Measurements from ENCODE around the gene ABCB9.
"Not testable (repeated sequence)": the region's sequence is repeated elsewhere in the genome, so short reads cannot be mapped to it uniquely, and the experiment has no call there.

Gene ABCB9

DNA sequence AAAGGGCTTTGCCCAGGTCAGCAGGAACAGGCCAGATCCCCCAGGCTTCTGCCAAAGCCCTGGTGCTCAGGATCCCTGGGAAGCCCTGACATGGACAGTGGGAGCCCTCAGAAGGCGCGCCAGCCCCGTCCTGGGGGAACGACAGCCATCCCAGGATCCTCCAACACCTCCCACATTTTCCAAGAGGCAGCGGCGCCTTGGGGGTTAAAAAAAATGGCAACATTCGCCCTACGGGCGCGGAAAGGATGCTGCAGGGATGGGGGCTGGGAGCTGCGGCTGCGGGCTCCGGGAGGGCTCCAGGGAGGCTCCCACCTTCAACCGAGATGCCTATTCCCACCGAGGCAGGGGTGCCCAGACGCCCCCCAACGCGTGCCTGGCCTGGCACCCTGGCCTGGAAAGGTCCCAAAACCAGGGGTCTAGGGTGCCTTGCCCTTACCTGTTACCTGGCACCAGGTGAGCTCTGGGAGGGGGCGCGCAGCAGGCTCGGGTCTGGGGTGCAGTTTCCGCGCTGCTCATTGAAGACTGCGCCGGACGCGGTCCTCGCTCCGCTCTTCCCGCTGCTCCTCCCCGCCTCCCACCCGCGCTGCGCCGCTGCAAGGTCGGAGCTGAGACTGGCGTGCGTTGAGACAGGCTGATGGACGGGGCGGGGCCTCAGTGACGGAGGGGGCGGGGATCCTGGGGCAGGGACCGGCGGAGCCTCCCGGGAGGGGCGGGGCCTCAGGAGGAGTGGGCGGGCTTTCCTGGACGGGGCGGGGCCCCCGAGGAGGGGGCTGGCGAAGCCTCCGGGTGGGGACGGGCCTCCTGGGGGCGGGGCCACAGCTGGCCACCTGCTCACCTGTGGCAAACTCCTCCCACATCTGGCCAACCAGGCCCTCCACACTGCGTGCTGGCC, at the start of gene ABCB9:
Gene ABCB9 (minus strand): TSS at position 613 of the 892 bp plus-strand sequence. CDS start 6,228 bp downstream, outside the sequence.
- DNase-seq (ENCODE audit: insufficient read length, low spot score) (peak; percentile 96), FAIRE-seq (no peak)
- TF ChIP-seq, protein P1, sequence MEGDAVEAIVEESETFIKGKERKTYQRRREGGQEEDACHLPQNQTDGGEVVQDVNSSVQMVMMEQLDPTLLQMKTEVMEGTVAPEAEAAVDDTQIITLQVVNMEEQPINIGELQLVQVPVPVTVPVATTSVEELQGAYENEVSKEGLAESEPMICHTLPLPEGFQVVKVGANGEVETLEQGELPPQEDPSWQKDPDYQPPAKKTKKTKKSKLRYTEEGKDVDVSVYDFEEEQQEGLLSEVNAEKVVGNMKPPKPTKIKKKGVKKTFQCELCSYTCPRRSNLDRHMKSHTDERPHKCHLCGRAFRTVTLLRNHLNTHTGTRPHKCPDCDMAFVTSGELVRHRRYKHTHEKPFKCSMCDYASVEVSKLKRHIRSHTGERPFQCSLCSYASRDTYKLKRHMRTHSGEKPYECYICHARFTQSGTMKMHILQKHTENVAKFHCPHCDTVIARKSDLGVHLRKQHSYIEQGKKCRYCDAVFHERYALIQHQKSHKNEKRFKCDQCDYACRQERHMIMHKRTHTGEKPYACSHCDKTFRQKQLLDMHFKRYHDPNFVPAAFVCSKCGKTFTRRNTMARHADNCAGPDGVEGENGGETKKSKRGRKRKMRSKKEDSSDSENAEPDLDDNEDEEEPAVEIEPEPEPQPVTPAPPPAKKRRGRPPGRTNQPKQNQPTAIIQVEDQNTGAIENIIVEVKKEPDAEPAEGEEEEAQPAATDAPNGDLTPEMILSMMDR (IDR thresholded peaks at IDR 0.05; ENCODE audit: insufficient read depth, missing control alignments), result no peak

DNA sequence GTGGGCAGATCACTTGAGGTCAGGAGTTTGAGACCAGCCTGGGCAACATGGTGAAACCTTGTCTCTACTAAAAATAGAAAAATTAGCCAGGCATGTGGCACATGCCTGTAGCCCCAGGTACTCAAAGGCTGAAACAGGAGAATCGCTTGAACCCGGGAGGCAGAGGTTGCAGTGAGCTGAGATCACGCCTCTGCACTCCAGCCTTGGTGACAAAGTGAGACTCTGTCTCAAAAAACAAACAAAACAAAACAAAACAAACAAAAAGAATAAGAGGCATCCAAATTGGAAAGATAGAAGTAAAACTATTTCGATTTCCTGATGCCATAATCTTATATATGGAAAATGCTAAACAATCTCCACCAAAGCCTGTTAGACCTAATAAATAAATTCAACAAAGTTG, 48.2 kb upstream of the ABCB9 start:
- not testable (repeated sequence) for DNase-seq (ENCODE audit: insufficient read length, low spot score); FAIRE-seq

DNA sequence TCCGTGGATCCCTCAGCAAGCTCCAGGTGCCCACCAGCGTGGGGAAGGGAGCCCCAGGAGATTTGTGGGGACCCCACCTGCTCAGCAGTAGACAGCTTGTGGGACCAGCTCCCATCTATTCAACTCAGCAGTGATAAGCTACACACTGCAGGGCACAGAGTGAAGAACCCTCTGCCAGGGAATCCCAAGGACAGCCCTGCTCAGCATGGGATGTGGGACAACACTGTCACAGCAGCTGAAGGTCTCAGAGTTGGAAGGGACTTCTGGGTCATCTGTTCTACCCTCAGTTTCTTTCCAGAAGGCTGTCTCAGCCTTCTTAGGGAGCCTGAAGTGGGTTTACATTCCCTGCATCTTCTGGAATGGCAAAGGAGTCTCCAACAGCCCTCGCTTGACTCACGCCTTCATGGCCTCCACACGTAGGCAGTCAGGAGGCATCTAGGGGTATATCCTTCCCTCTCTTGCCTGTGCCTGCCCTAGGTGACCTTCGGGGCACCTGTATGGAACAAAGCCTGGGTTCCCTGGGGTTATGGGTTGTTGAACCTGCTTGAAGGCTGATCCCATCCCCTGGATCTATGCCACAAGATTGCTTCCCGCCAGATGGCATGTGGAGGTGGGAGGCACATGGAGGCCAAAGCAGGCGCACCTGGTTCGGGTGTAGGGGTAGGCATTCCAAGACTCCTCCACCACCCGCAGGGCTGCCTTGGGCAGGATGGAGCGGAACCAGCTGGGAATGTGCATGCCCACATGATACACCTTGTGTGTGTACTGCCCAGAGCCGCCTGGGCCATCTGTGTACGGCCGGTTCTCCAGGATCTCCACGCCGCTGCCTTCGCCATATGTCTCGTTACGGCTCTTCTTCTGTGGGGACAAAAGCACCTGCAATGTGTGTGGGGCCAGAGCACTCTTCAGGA, 47.2 kb upstream of the ABCB9 start:
- TF ChIP-seq, protein P1 (IDR thresholded peaks at IDR 0.05; ENCODE audit: insufficient read depth, missing control alignments), result no peak
- DNase-seq (ENCODE audit: insufficient read length, low spot score) (no peak), FAIRE-seq (no peak)

DNA sequence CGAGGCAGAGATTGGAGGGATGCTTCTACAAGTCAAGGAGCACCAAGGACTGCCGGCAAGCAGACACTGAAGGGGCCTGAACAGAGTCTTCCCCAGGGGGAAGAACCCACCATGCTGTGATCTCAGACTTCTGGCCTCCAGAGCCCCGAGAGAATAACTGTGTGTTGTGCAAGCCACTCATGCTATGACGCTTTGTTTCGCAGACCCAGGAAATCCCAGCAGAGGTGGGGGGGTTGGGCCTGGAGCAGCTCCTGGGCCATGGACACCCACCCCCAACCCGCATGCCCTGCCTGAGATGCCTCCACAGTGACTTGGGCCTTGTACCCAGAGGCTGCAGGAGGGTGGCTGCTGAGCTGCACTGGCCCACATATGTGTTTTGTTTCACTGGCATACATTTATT, 45.4 kb upstream of the ABCB9 start:
- DNase-seq (ENCODE audit: insufficient read length, low spot score) (no peak), FAIRE-seq (no peak)
- TF ChIP-seq, protein P1 (IDR thresholded peaks at IDR 0.05; ENCODE audit: insufficient read depth, missing control alignments), result no peak

DNA sequence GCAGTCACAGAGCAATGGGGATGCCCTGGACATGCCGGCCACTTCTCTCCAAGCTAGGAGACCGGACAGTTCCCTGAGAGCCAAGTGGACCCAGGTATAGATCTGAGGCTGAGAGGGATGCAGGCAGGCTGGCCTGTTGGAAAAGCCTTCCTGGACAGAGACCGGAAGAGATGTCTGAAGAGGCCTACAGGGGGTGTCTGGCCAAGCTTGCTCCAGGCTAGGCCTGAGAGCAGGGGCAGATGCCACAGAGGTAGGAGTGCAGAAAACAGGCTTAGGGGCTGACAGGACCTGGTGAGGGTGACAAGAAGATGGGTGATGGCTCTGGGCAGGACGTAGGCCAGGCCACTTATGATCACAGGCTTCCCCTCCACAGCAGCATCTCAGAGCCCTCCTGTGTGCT, 44.4 kb upstream of the ABCB9 start:
- FAIRE-seq (no peak), DNase-seq (ENCODE audit: insufficient read length, low spot score) (no peak)
- TF ChIP-seq, protein P1 (IDR thresholded peaks at IDR 0.05; ENCODE audit: insufficient read depth, missing control alignments), result no peak

DNA sequence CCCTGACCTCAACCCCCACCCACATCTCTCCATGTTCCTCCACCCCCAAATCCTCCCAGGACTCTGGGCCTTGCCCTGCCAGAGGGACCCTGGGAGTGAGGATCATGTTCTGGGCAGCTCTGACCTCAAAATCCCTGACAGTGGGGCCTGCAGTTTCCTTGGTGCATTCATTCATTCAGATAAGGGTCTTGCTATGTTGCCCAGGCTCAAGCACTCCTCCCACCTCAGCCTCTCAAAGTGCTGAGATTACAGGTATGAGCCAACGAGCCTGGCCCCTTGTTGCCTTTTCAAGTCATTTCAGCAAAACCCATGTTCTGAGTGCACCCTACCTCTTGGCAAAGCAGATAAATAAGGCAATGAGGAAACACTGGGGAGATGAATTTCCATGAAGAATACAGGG, 43.8 kb upstream of the ABCB9 start:
- no peak for DNase-seq (ENCODE audit: insufficient read length, low spot score)
- TF ChIP-seq, protein P1 (IDR thresholded peaks at IDR 0.05; ENCODE audit: insufficient read depth, missing control alignments), result no peak
- no peak for FAIRE-seq

DNA sequence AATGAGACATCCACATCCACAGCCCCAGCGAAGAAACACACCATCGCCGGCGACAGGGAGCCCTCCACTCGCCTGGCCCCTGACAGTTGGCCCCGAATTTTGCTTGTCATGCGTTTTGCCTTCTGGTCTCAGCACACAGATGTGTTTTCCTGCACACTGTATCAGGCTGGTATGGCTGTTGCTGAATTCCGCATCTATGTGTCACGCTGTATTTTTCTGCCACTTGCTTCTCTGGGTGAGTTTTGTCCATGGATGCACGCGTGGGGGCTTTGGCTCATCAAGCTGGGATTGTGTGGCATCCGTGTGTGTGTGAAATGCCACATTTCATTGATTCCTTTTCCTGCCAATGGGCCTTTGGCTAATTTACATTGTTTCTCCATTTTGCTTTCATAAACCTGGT, 40.7 kb upstream of the ABCB9 start:
- DNase-seq (ENCODE audit: insufficient read length, low spot score) (no peak), FAIRE-seq (no peak)
- TF ChIP-seq, protein P1 (IDR thresholded peaks at IDR 0.05; ENCODE audit: insufficient read depth, missing control alignments), result no peak
